K562 (cell line): ENCODE data around the gene BMP6.
A peak's percentile ranks its signal among the peaks of the same experiment; 100 is the strongest.

Experiments used
- CBX1 ChIP-seq: sonication (generic); IDR thresholded peaks from 2 replicates; pipeline ENCODE4 v1.6.1; 2016; ENCODE audit warnings: antibody characterized with exemption, low read depth, mild to moderate bottlenecking
- CEBPB ChIP-seq: fragments of 450-650 bp; IDR thresholded peaks from 2 replicates; pipeline ENCODE4 v1.6.1; 2016; ENCODE audit warnings: missing genetic modification characterization, missing compliant biosample characterization
- CREB1 ChIP-seq, 2 experiments: sonication (generic) in 1 of 2; formaldehyde crosslinking in 1 of 2; IDR thresholded peaks; 2 replicates each; pipeline versions ENCODE4 v1.6.1 to v1.8.0; 2012 to 2022; ENCODE audit warnings: inconsistent platforms in 1 of 2, mild to moderate bottlenecking in 1 of 2, missing genetic modification reagents in 1 of 2, moderate library complexity in 1 of 2
- CTCF ChIP-seq, 3 experiments: IDR thresholded peaks in 2 of 3; conservative IDR thresholded peaks in 1 of 3; 2 replicates each; pipeline ENCODE4 v1.5.1; 2011 to 2012; ENCODE audit warnings: low read length in 3 of 3, mild to moderate bottlenecking in 3 of 3, control low read depth in 2 of 3, improper control_type of control experiment in 1 of 3, inconsistent platforms in 1 of 3, low read depth in 1 of 3, mixed read lengths in 1 of 3, moderate library complexity in 1 of 3; ENCODE audit not compliant: insufficient read depth in 2 of 3
- DLX4 ChIP-seq: fragments of 250-450 bp; sonication (Bioruptor Pico); IDR thresholded peaks from 2 replicates; pipeline ENCODE4 v1.6.1; 2021; ENCODE audit warnings: mild to moderate bottlenecking
- FOSL1 ChIP-seq: fragments of 200-800 bp; sonication (Bioruptor generic); conservative IDR thresholded peaks from 2 replicates; pipeline ENCODE4 v1.6.1; 2016; ENCODE audit warnings: missing genetic modification characterization, missing compliant biosample characterization
- KLF6 ChIP-seq: fragments of 250-450 bp; sonication (Bioruptor Pico); IDR thresholded peaks from 2 replicates; pipeline ENCODE4 v1.4.0; 2020; ENCODE audit warnings: mild to moderate bottlenecking, moderate library complexity, borderline replicate concordance
- MAX ChIP-seq: sonication (generic); formaldehyde crosslinking; IDR thresholded peaks from 2 replicates; pipeline ENCODE4 v1.9.0; 2022; ENCODE audit warnings: mild to moderate bottlenecking, missing genetic modification reagents
- NR1H2 ChIP-seq: sonication (generic); formaldehyde crosslinking; IDR thresholded peaks from 2 replicates; pipeline ENCODE4 v1.4.0; 2020; ENCODE audit warnings: mild to moderate bottlenecking, missing genetic modification reagents
- PRPF4 ChIP-seq: fragments of 200-400 bp; formaldehyde crosslinking; IDR thresholded peaks from one replicate; pipeline ENCODE4 v1.6.1; 2017; ENCODE audit warnings: low read length, low read depth, mild to moderate bottlenecking; ENCODE audit not compliant: insufficient read depth, poor library complexity, severe bottlenecking
- TCF3 ChIP-seq: sonication (generic); formaldehyde crosslinking; IDR thresholded peaks from 2 replicates; pipeline ENCODE4 v1.4.0; 2020; ENCODE audit warnings: mild to moderate bottlenecking, missing genetic modification reagents
- TEAD2 ChIP-seq: fragments of 450-650 bp; IDR thresholded peaks from 2 replicates; pipeline ENCODE4 v1.6.1; 2016; ENCODE audit warnings: missing genetic modification characterization, control low read depth, missing compliant biosample characterization
- ZNF324 ChIP-seq: fragments of 250-450 bp; sonication (Bioruptor Pico); IDR thresholded peaks from 2 replicates; pipeline ENCODE4 v1.4.0; 2020; ENCODE audit warnings: mild to moderate bottlenecking

- TF ChIP-seq DLX4 (CRISPR knock-in tag) (no peak), CTCF (IDR thresholded peaks at IDR 0.05 in 2 of 3, conservative IDR thresholded peaks at IDR 0.05 in 1 of 3; ENCODE audit: insufficient read depth in 2 of 3, low read depth in 1 of 3, low read length in 3 of 3) (no peak), CBX1 (no peak), NR1H2 (CRISPR knock-in tag) (no peak), TEAD2 (tag) (no peak), CREB1 (IDR thresholded peaks at IDR 0.05) (no peak), CREB1 (CRISPR knock-in tag; IDR thresholded peaks at IDR 0.05) (no peak), FOSL1 (tag) (no peak), PRPF4 (no peak), CEBPB (tag) (no peak), KLF6 (CRISPR knock-in tag) (no peak), TCF3 (peak; percentile 55), MAX (no peak), ZNF324 (no peak)
Observed at GRCh38 chr6:7912736-7913517, 187.0 kb downstream of the BMP6 start.
